Measurements from ENCODE around the gene EN2. TPM values are rescaled to one million over a fixed set of nuclear protein-coding genes. Genes with fewer than 3 reads are reported as not detected.

Gene EN2
- total and polyA plus RNA-seq, 2 experiments from 2014 or later, result not detected

DNA sequence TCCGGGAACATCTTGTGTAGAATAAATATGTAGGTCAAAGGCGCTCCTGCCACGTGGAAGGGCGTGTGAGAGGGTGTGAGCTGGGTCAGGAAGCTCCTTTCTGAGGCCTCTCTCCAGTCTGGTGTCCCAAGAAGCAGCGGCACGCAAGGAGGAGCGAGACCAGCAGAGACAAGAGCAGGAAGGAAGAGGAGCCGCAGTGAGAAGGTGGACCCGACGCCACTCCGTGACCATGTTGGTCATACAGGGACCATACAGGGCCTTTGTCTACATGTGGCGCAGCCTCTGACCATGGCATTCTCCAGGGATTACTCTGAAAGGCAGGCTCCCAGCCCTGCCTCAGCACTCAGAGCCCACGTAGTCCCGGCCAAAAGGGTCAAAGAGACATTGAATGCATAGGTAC, 26.2 kb upstream of the EN2 start:
- in situ Hi-C loops (cut with MboI), result no loop called here
- no peak overlapping the region for H3K9ac ChIP-seq
- 41 to 50% methylated on average over 14 of the region's 14 CpGs for WGBS, 2 experiments (ENCODE audit: low coverage in 1 of 2, low lambda C conversion rate in 2 of 2, missing lambda C conversion rate in 2 of 2)
- no peak overlapping the region for H3K27ac ChIP-seq
- H3K9me2 ChIP-seq (ENCODE audit: insufficient read depth), result no peaks in the 10 kb centered on the region
- H3K4me1 ChIP-seq (ENCODE audit: insufficient read depth), result no peaks in the 10 kb centered on the region
- H3K79me2 ChIP-seq (ENCODE audit: insufficient read depth), result no peaks in the 10 kb centered on the region
- no peak overlapping the region for H3K4me2 ChIP-seq (ENCODE audit: unreplicated experiment)
- no peaks in the 10 kb centered on the region for H3F3A ChIP-seq (ENCODE audit: insufficient read depth)
- H3K27me3 ChIP-seq (replicated peaks; ENCODE audit: insufficient read depth), result peaks cover 42% of the 10 kb centered on the region
- H3K36me3 ChIP-seq (ENCODE audit: low read depth), result no peaks in the 10 kb centered on the region
- no peak overlapping the region for H2AFZ ChIP-seq
- no peaks in the 10 kb centered on the region for H3K9me3 ChIP-seq (ENCODE audit: low read depth)
- no peak overlapping the region for H3K4me3 ChIP-seq
- no peaks in the 10 kb centered on the region for H4K20me1 ChIP-seq (ENCODE audit: insufficient read depth)
- no peak for DNase-seq
- TF ChIP-seq EZH2 (IDR thresholded peaks at IDR 0.05; ENCODE audit: insufficient read depth, poor library complexity, severe bottlenecking) (no peak), EZH2phosphoT487 (IDR thresholded peaks at IDR 0.05; ENCODE audit: insufficient read depth, low read depth) (no peak)

DNA sequence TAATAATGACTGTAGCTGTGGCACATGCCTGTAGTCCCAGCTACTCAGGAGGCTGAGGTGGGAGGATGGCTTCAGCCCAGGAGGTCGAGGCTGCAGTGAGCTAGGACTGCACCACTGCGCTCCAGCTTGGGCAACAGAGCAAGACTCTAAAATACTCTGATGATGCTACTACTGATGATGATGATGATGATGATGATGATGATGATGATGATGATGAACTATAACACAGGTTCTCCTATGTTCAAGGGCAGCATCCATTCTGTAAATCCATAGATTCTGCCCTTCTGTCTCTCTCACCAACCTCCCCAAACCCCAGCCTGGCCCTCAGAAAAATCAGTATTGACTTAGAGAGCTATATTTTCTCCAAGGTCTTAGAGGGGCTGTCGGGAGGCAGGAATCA, 22.8 kb upstream of the EN2 start:
- H3K9me2 ChIP-seq (ENCODE audit: insufficient read depth), result no peaks in the 10 kb centered on the region
- no peaks in the 10 kb centered on the region for H4K20me1 ChIP-seq (ENCODE audit: insufficient read depth)
- H3F3A ChIP-seq (ENCODE audit: insufficient read depth), result no peaks in the 10 kb centered on the region
- no peaks in the 10 kb centered on the region for H3K4me1 ChIP-seq (ENCODE audit: insufficient read depth)
- no peaks in the 10 kb centered on the region for H3K36me3 ChIP-seq (ENCODE audit: low read depth)
- no peak overlapping the region for H3K27ac ChIP-seq
- in situ Hi-C loops (cut with MboI), result no loop called here
- 29 to 41% methylated on average over 3 of the region's 3 CpGs for WGBS, 2 experiments (ENCODE audit: low coverage in 1 of 2, low lambda C conversion rate in 2 of 2, missing lambda C conversion rate in 2 of 2)
- TF ChIP-seq EZH2phosphoT487 (IDR thresholded peaks at IDR 0.05; ENCODE audit: insufficient read depth, low read depth), result no peak
- no peak for TF ChIP-seq EZH2 (IDR thresholded peaks at IDR 0.05; ENCODE audit: insufficient read depth, poor library complexity, severe bottlenecking)
- H3K9me3 ChIP-seq (ENCODE audit: low read depth), result no peaks in the 10 kb centered on the region
- H3K27me3 ChIP-seq (replicated peaks; ENCODE audit: insufficient read depth), result peaks cover 28% of the 10 kb centered on the region
- H3K4me2 ChIP-seq (ENCODE audit: unreplicated experiment), result no peak overlapping the region
- no peak overlapping the region for H3K4me3 ChIP-seq
- no peak overlapping the region for H3K9ac ChIP-seq
- H3K79me2 ChIP-seq (ENCODE audit: insufficient read depth), result no peaks in the 10 kb centered on the region
- H2AFZ ChIP-seq, result no peak overlapping the region
- no peak for DNase-seq

DNA sequence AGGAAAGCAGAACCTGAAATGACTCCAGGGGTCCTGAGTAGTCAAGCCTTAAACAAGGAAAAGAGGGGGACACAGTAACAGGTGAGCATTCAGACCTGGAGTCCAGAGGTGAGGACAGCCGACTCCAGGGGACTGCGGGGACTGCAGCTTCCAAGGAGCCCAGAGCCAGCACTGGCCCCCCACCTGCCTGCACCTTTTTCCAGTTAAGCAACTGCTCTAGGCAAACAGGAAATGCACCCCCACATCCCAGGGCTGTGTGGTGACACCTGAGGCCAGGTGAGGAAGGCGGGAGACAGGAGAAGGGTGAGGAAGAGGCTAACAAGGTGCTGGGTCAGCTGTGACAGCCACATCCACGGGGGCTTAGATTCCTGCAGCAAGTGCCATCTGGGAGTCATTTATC, 20.1 kb upstream of the EN2 start:
- H2AFZ ChIP-seq, result no peak overlapping the region
- no peaks in the 10 kb centered on the region for H3F3A ChIP-seq (ENCODE audit: insufficient read depth)
- WGBS, 2 experiments (ENCODE audit: low coverage in 1 of 2, low lambda C conversion rate in 2 of 2, missing lambda C conversion rate in 2 of 2), result 37 to 41% methylated on average over 4 of the region's 4 CpGs
- H3K27me3 ChIP-seq (replicated peaks; ENCODE audit: insufficient read depth), result peaks cover 28% of the 10 kb centered on the region
- H3K79me2 ChIP-seq (ENCODE audit: insufficient read depth), result no peaks in the 10 kb centered on the region
- no peak overlapping the region for H3K27ac ChIP-seq
- TF ChIP-seq EZH2 (IDR thresholded peaks at IDR 0.05; ENCODE audit: insufficient read depth, poor library complexity, severe bottlenecking) (no peak), EZH2phosphoT487 (IDR thresholded peaks at IDR 0.05; ENCODE audit: insufficient read depth, low read depth) (no peak)
- no peaks in the 10 kb centered on the region for H3K9me2 ChIP-seq (ENCODE audit: insufficient read depth)
- H3K36me3 ChIP-seq (ENCODE audit: low read depth), result no peaks in the 10 kb centered on the region
- in situ Hi-C loops (cut with MboI), result no loop called here
- H3K4me1 ChIP-seq (ENCODE audit: insufficient read depth), result no peaks in the 10 kb centered on the region
- DNase-seq, result no peak
- no peak overlapping the region for H3K4me3 ChIP-seq
- no peaks in the 10 kb centered on the region for H3K9me3 ChIP-seq (ENCODE audit: low read depth)
- H3K9ac ChIP-seq, result no peak overlapping the region
- no peak overlapping the region for H3K4me2 ChIP-seq (ENCODE audit: unreplicated experiment)
- H4K20me1 ChIP-seq (ENCODE audit: insufficient read depth), result no peaks in the 10 kb centered on the region

DNA sequence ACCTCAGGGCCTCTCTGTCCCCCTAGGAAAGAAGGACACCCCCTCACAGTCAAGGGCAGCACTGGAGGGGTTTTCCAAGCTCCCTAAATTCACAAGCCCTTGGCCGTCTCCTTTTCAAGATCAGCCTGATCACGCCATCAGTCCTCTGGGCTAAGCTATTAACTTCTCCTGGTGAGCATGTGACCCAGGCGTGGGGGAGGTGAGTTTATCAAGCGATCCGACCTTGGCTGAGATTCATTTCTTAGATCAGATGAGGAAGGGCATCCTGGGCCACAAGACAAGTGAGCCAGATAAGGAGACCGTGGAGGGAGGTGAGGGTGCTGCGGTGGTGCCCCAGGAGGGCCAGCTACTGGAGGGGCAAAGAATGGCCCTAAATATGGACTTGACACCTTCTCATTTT, 19.2 kb upstream of the EN2 start:
- Histone ChIP-seq H3K4me2 (ENCODE audit: unreplicated experiment) (no peak overlapping the region), H3K27ac (no peak overlapping the region), H3K9me2 (ENCODE audit: insufficient read depth) (no peaks in the 10 kb centered on the region), H3K27me3 (replicated peaks; ENCODE audit: insufficient read depth) (peaks cover 30% of the 10 kb centered on the region), H3K9me3 (ENCODE audit: low read depth) (no peaks in the 10 kb centered on the region), H3K79me2 (ENCODE audit: insufficient read depth) (no peaks in the 10 kb centered on the region), H3F3A (ENCODE audit: insufficient read depth) (no peaks in the 10 kb centered on the region), H3K4me1 (ENCODE audit: insufficient read depth) (no peaks in the 10 kb centered on the region), H3K9ac (no peak overlapping the region), H2AFZ (no peak overlapping the region), H3K36me3 (ENCODE audit: low read depth) (no peaks in the 10 kb centered on the region), H4K20me1 (ENCODE audit: insufficient read depth) (no peaks in the 10 kb centered on the region), H3K4me3 (no peak overlapping the region)
- DNase-seq, result no peak
- in situ Hi-C loops (cut with MboI), result no loop called here
- no peak for TF ChIP-seq EZH2 (IDR thresholded peaks at IDR 0.05; ENCODE audit: insufficient read depth, poor library complexity, severe bottlenecking)
- no peak for TF ChIP-seq EZH2phosphoT487 (IDR thresholded peaks at IDR 0.05; ENCODE audit: insufficient read depth, low read depth)
- WGBS, 2 experiments (ENCODE audit: low coverage in 1 of 2, low lambda C conversion rate in 2 of 2, missing lambda C conversion rate in 2 of 2), result 30 to 32% methylated on average over 7 of the region's 7 CpGs

Data from GM23248 (cell line).